HCT116 (cell line): ENCODE measurements around the gene FGF11. TPM values are rescaled to one million over a fixed set of nuclear protein-coding genes. Genes with fewer than 3 reads are reported as not detected.

ENCODE experiments used
- ATAC-seq: fragments of 200-7000 bp; cut with Tn5 transposase; 2 replicates; pipeline ENCODE4 v1.9.1; 2020; ENCODE audit warnings: mild to moderate bottlenecking, moderate library complexity
- BruUV-seq: library from RNA; stranded (reverse); fragments of 400-500 nt; replicated peaks from 2 replicates; lab custom pipeline; 2021; lab: Mats Ljungman, UMichigan
- CTCF ChIA-PET: fragments of 300-600 bp; sonication (Branson Sonifier 250); formaldehyde crosslinking; loops from one replicate; lab custom pipeline; 2021; ENCODE audit warnings: antibody characterized with exemption; lab: Charles Lee
- POLR2A ChIA-PET: fragments of 300-600, 350-600 bp; sonication (Branson Sonifier 250); formaldehyde crosslinking; loops from one replicate; lab custom pipeline; 2021; ENCODE audit warnings: antibody characterized with exemption; lab: Charles Lee
- RAD21 ChIA-PET, 2 experiments: fragments of 300-600 bp; sonication (Branson Sonifier 250); formaldehyde crosslinking; loops; one replicate each; lab custom pipeline; 2023; ENCODE audit warnings: low total read pairs in 2 of 2; ENCODE audit not compliant: uncharacterized antibody in 2 of 2, unreplicated experiment in 2 of 2, low non-redundant PET in 1 of 2; lab: Charles Lee
- DNase-seq: peaks from one replicate; pipeline ENCODE4 v3.0.0-alpha.2; 2010; ENCODE audit warnings: low read depth, low spot score
- H2AFZ ChIP-seq: fragments of 200-600 bp; shearing (Covaris generic), sonication (generic); 2 replicates; pipeline ENCODE4 v1.6.1; 2017; ENCODE audit warnings: low read depth, mixed run types, mixed read lengths, antibody characterized with exemption, low read length; ENCODE audit not compliant: poor library complexity, severe bottlenecking
- H3K27ac ChIP-seq: 2 replicates; pipeline ENCODE4 v1.5.1; 2012; ENCODE audit warnings: low read depth, low read length
- H3K27me3 ChIP-seq: fragments of 200-600 bp; sonication (generic); 2 replicates; pipeline ENCODE4 v1.6.1; 2016; ENCODE audit warnings: mixed run types, low read length, mixed read lengths; ENCODE audit not compliant: insufficient read depth
- H3K36me3 ChIP-seq, 2 experiments: fragments of 200-500 bp in 1 of 2; fragments of 200-600 bp in 1 of 2; sonication (Bioruptor generic) in 1 of 2; sonication (generic) in 1 of 2; 2 replicates each; pipeline versions ENCODE4 v1.5.1 to v1.6.1; 2014 to 2016; ENCODE audit warnings: low read length in 2 of 2, inconsistent platforms in 1 of 2, mixed read lengths in 1 of 2, mixed run types in 1 of 2; ENCODE audit not compliant: insufficient read depth in 2 of 2, control insufficient read depth in 1 of 2
- H3K4me1 ChIP-seq, 2 experiments: fragments of 200-600 bp in 1 of 2; sonication (generic) in 1 of 2; 2 replicates each; pipeline versions ENCODE4 v1.5.1 to v1.6.1; 2012 to 2017; ENCODE audit warnings: low read length in 2 of 2, inconsistent platforms in 1 of 2, mild to moderate bottlenecking in 1 of 2, mixed read lengths in 1 of 2, mixed run types in 1 of 2, moderate library complexity in 1 of 2; ENCODE audit not compliant: insufficient read depth in 2 of 2, control insufficient read depth in 1 of 2
- H3K4me2 ChIP-seq: fragments of 200-600 bp; sonication (generic); 2 replicates; pipeline ENCODE4 v1.6.1; 2017; ENCODE audit warnings: mixed run types, low read length, mixed read lengths
- H3K4me3 ChIP-seq, 2 experiments: fragments of 200-600 bp in 1 of 2; sonication (generic) in 1 of 2; replicated peaks in 1 of 2; 2 replicates each; pipeline ENCODE4 v1.5.1; 2011 to 2016; ENCODE audit warnings: low read length in 2 of 2, control low read depth in 1 of 2, low read depth in 1 of 2, mild to moderate bottlenecking in 1 of 2, mixed read lengths in 1 of 2, mixed run types in 1 of 2
- H3K79me2 ChIP-seq: fragments of 200-600 bp; sonication (generic); 2 replicates; pipeline ENCODE4 v1.6.1; 2017; ENCODE audit warnings: mild to moderate bottlenecking, mixed run types, low read length, moderate library complexity, mixed read lengths; ENCODE audit not compliant: insufficient read depth
- H3K9ac ChIP-seq: fragments of 200-600 bp; sonication (generic); 2 replicates; pipeline ENCODE4 v1.6.1; 2016; ENCODE audit warnings: low read length, mixed read lengths
- H3K9me2 ChIP-seq: fragments of 200-600 bp; sonication (generic), shearing (Covaris generic); 2 replicates; pipeline ENCODE4 v1.6.1; 2017; ENCODE audit warnings: mixed run types, mild to moderate bottlenecking, moderate library complexity; ENCODE audit not compliant: insufficient read depth
- H3K9me3 ChIP-seq, 2 experiments: fragments of 200-500 bp in 1 of 2; fragments of 200-600 bp in 1 of 2; sonication (Bioruptor generic) in 1 of 2; sonication (generic) in 1 of 2; 2 replicates each; pipeline ENCODE4 v1.6.1; 2014 to 2017; ENCODE audit warnings: low read length in 2 of 2, mixed read lengths in 2 of 2, inconsistent platforms in 1 of 2, low read depth in 1 of 2, mild to moderate bottlenecking in 1 of 2, mixed run types in 1 of 2, moderate library complexity in 1 of 2; ENCODE audit not compliant: control insufficient read depth in 1 of 2, insufficient read depth in 1 of 2
- H4K20me1 ChIP-seq: fragments of 200-600 bp; sonication (generic), shearing (Covaris generic); 2 replicates; pipeline ENCODE4 v1.6.1; 2017; ENCODE audit warnings: mixed run types, mild to moderate bottlenecking, moderate library complexity; ENCODE audit not compliant: insufficient read depth
- FOSL1 ChIP-seq: IDR thresholded peaks from 2 replicates; pipeline ENCODE4 v1.6.1; 2012; ENCODE audit warnings: low read depth
- JUND ChIP-seq: IDR thresholded peaks from 2 replicates; pipeline ENCODE4 v1.6.1; 2012
- POLR2A ChIP-seq: IDR thresholded peaks from 2 replicates; pipeline ENCODE4 v1.7.0; 2011; ENCODE audit warnings: borderline replicate concordance; ENCODE audit not compliant: insufficient read depth, insufficient read length; ENCODE audit errors: extremely low read depth
- RAD21 ChIP-seq: IDR thresholded peaks from 2 replicates; pipeline ENCODE4 v1.6.1; 2012; ENCODE audit warnings: low read depth, mild to moderate bottlenecking
- SP1 ChIP-seq: IDR thresholded peaks from 2 replicates; pipeline ENCODE4 v1.6.1; 2012; ENCODE audit warnings: low read depth
- TCF7L2 ChIP-seq: IDR thresholded peaks from 2 replicates; pipeline ENCODE4 v1.7.0; 2011; ENCODE audit warnings: borderline replicate concordance, inconsistent platforms; ENCODE audit not compliant: insufficient read depth, insufficient read length; ENCODE audit errors: extremely low read depth
- YY1 ChIP-seq: IDR thresholded peaks from 2 replicates; pipeline ENCODE4 v1.6.1; 2011; ENCODE audit warnings: low read length, low read depth, moderate library complexity, mild to moderate bottlenecking; ENCODE audit not compliant: insufficient replicate concordance; ENCODE audit errors: extremely low read depth
- intact Hi-C: fragments of 100-400 bp; cut with micrococcal nuclease; formaldehyde crosslinking; loops from 2 replicates; pipeline ENCODE4 v1.10.0; 2022
- total RNA-seq: library from RNA; stranded (reverse); gene quantifications from one replicate; pipeline ENCODE4 v1.2.1, GENCODE V29; 2021; ENCODE audit not compliant: unreplicated experiment
- TF ChIP-seq, protein P1 (sequence below), 3 experiments: fragments of 200-600 bp in 1 of 3; sonication (generic) in 1 of 3; IDR thresholded peaks in 2 of 3; conservative IDR thresholded peaks in 1 of 3; 2 replicates each; pipeline ENCODE4 v1.5.1; 2012 to 2017; ENCODE audit warnings: low read depth in 2 of 3, low read length in 2 of 3, antibody characterized with exemption in 1 of 3, borderline replicate concordance in 1 of 3, control low read depth in 1 of 3, mild to moderate bottlenecking in 1 of 3, mixed read lengths in 1 of 3, mixed run types in 1 of 3, moderate library complexity in 1 of 3; ENCODE audit not compliant: insufficient read depth in 1 of 3
- TF ChIP-seq, protein P2 (sequence below): IDR thresholded peaks from 2 replicates; pipeline ENCODE4 v1.6.1; 2012
- TF ChIP-seq, protein P3 (sequence below): IDR thresholded peaks from 2 replicates; pipeline ENCODE4 v1.6.1; 2011; ENCODE audit warnings: mild to moderate bottlenecking, low read length, moderate library complexity; ENCODE audit not compliant: insufficient replicate concordance; ENCODE audit errors: extremely low read depth
- TF ChIP-seq, protein P4 (sequence below): IDR thresholded peaks from 2 replicates; pipeline ENCODE4 v1.6.1; 2012; ENCODE audit warnings: low read depth

FGF11 gene
- total RNA-seq, 1 experiment from 2014 or later, result 6.1 TPM

DNA sequence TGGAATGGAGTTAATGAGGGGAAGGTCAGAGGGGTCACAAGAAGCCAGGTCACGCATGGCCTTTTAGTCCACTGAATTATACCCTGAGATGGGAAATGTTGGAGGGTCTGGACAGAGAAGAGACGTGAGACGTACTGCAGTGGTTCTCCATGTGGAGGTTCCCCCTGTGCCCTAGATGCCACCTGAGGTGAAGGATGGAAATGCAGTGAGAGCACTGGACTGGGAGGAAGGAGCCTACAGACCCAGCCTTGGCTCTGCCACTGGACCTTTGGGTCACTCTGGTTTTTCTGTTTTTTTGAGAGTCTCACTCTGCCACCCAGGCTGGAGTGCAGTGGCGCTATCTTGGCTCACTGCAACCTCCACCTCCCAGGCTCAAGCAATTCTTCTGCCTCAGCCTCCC, 43.2 kb upstream of the FGF11 start:
- RAD21 ChIA-PET, result no interaction called here
- no peak for DNase-seq
- H3K79me2 ChIP-seq, result 0 out of 2 replicates have a peak, but pooled peaks cover 7% of the 10 kb centered on the region
- H3K36me3 ChIP-seq, result peaks cover 3 to 5% of the 10 kb centered on the region in 2 experiments; a peak in 2 of 4 replicates
- POLR2A ChIA-PET, result interaction anchor here (1.6 kb wide), 1 partner anchor 39 kb away, joined by 3 read pairs; the partner anchor contains the start of gene TMEM102
- H3K27me3 ChIP-seq, result no peaks in the 10 kb centered on the region
- H3K4me3 ChIP-seq, result no peak overlapping the region
- TSS peak; percentile 66 for BruUV-seq
- H3K9me3 ChIP-seq, result no peaks in the 10 kb centered on the region
- H3K4me1 ChIP-seq, result peaks cover 20 to 39% of the 10 kb centered on the region in 2 experiments
- no peak overlapping the region for H2AFZ ChIP-seq
- no peak overlapping the region for H3K4me2 ChIP-seq
- H3K27ac ChIP-seq, result no peak overlapping the region
- CTCF ChIA-PET, result no interaction called here
- no peak overlapping the region for H3K9ac ChIP-seq
- ATAC-seq, result no peak
- intact Hi-C loops, result no loop called here
- no peaks in the 10 kb centered on the region for H3K9me2 ChIP-seq
- H4K20me1 ChIP-seq, result no peaks in the 10 kb centered on the region
- TF ChIP-seq, protein P1, sequence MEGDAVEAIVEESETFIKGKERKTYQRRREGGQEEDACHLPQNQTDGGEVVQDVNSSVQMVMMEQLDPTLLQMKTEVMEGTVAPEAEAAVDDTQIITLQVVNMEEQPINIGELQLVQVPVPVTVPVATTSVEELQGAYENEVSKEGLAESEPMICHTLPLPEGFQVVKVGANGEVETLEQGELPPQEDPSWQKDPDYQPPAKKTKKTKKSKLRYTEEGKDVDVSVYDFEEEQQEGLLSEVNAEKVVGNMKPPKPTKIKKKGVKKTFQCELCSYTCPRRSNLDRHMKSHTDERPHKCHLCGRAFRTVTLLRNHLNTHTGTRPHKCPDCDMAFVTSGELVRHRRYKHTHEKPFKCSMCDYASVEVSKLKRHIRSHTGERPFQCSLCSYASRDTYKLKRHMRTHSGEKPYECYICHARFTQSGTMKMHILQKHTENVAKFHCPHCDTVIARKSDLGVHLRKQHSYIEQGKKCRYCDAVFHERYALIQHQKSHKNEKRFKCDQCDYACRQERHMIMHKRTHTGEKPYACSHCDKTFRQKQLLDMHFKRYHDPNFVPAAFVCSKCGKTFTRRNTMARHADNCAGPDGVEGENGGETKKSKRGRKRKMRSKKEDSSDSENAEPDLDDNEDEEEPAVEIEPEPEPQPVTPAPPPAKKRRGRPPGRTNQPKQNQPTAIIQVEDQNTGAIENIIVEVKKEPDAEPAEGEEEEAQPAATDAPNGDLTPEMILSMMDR (IDR thresholded peaks at IDR 0.05 in 2 of 3, conservative IDR thresholded peaks at IDR 0.05 in 1 of 3; ENCODE audit: borderline replicate concordance in 1 of 3, insufficient read depth in 1 of 3, low read depth in 2 of 3, low read length in 2 of 3), result 0 out of 6 replicates have a peak, but pooled peaks of 1 of the 3 experiments have one; percentile 11
- no peak for TF ChIP-seq RAD21

DNA sequence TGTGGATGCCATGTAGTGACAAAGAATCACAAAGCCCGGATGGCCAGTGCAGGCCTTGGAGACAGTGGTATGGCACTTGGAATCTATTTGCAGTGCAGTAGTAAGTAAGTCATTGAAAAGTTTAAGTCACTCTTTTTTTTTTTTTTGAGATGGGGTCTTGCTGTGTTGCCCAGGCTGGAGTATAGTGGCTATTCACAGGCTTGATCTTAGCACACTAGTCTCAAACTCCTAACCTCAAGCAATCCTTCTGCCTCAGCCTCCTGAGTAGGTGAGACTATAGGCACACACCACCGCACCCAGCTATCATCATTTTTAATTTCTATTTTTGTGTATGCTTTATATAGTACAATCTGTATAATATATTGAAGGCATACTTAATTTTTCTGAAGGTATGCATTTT, 40.7 kb upstream of the FGF11 start:
- Histone ChIP-seq H3K4me2 (no peak overlapping the region), H3K4me3 (no peak overlapping the region), H3K9me3 (no peaks in the 10 kb centered on the region), H3K36me3 (no peaks in the 10 kb centered on the region), H3K4me1 (peaks cover 29 to 50% of the 10 kb centered on the region in 2 experiments), H3K79me2 (peaks cover 7% of the 10 kb centered on the region), H3K9ac (no peak overlapping the region), H3K9me2 (no peaks in the 10 kb centered on the region), H2AFZ (no peak overlapping the region), H4K20me1 (no peaks in the 10 kb centered on the region), H3K27ac (no peak overlapping the region), H3K27me3 (no peaks in the 10 kb centered on the region)
- intact Hi-C loops, result no loop called here
- CTCF ChIA-PET, result no interaction called here
- RAD21 ChIA-PET, result no interaction called here
- POLR2A ChIA-PET, result interaction anchor here (1.3 kb wide), 1 partner anchor 18 kb away, joined by 3 read pairs; no protein-coding TSS in a partner anchor
- ATAC-seq (no peak), DNase-seq (no peak)
- no TSS peak for BruUV-seq
- TF ChIP-seq POLR2A (no peak), JUND (no peak), SP1 (no peak), YY1 (no peak), RAD21 (no peak), TCF7L2 (no peak), FOSL1 (no peak)
- TF ChIP-seq, protein P2, sequence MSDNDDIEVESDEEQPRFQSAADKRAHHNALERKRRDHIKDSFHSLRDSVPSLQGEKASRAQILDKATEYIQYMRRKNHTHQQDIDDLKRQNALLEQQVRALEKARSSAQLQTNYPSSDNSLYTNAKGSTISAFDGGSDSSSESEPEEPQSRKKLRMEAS, result no peak
- TF ChIP-seq, protein P3, sequence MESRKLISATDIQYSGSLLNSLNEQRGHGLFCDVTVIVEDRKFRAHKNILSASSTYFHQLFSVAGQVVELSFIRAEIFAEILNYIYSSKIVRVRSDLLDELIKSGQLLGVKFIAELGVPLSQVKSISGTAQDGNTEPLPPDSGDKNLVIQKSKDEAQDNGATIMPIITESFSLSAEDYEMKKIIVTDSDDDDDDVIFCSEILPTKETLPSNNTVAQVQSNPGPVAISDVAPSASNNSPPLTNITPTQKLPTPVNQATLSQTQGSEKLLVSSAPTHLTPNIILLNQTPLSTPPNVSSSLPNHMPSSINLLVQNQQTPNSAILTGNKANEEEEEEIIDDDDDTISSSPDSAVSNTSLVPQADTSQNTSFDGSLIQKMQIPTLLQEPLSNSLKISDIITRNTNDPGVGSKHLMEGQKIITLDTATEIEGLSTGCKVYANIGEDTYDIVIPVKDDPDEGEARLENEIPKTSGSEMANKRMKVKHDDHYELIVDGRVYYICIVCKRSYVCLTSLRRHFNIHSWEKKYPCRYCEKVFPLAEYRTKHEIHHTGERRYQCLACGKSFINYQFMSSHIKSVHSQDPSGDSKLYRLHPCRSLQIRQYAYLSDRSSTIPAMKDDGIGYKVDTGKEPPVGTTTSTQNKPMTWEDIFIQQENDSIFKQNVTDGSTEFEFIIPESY, result no peak
- TF ChIP-seq, protein P4, sequence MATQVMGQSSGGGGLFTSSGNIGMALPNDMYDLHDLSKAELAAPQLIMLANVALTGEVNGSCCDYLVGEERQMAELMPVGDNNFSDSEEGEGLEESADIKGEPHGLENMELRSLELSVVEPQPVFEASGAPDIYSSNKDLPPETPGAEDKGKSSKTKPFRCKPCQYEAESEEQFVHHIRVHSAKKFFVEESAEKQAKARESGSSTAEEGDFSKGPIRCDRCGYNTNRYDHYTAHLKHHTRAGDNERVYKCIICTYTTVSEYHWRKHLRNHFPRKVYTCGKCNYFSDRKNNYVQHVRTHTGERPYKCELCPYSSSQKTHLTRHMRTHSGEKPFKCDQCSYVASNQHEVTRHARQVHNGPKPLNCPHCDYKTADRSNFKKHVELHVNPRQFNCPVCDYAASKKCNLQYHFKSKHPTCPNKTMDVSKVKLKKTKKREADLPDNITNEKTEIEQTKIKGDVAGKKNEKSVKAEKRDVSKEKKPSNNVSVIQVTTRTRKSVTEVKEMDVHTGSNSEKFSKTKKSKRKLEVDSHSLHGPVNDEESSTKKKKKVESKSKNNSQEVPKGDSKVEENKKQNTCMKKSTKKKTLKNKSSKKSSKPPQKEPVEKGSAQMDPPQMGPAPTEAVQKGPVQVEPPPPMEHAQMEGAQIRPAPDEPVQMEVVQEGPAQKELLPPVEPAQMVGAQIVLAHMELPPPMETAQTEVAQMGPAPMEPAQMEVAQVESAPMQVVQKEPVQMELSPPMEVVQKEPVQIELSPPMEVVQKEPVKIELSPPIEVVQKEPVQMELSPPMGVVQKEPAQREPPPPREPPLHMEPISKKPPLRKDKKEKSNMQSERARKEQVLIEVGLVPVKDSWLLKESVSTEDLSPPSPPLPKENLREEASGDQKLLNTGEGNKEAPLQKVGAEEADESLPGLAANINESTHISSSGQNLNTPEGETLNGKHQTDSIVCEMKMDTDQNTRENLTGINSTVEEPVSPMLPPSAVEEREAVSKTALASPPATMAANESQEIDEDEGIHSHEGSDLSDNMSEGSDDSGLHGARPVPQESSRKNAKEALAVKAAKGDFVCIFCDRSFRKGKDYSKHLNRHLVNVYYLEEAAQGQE, result no peak
